H1 (cell line): ENCODE results near the gene CAMK2B. TPM values are rescaled to one million over a fixed set of nuclear protein-coding genes. Genes with fewer than 3 reads are reported as not detected.

ENCODE experiments used
- CBX5 ChIP-seq: fragments of 300-800, 300-1000 bp; sonication (generic); IDR thresholded peaks from 2 replicates; pipeline ENCODE4 v1.7.1; 2016; ENCODE audit warnings: antibody characterized with exemption, low read length, low read depth
- SIN3A ChIP-seq, 2 experiments: IDR thresholded peaks in 1 of 2; conservative IDR thresholded peaks in 1 of 2; 2 replicates each; pipeline ENCODE4 v1.6.1; 2011 to 2012; ENCODE audit warnings: low read length in 2 of 2, improper control_type of control experiment in 1 of 2, low read depth in 1 of 2, mild to moderate bottlenecking in 1 of 2
- SP2 ChIP-seq: IDR thresholded peaks from 2 replicates; pipeline ENCODE4 v1.6.1; 2012; ENCODE audit warnings: mild to moderate bottlenecking, low read length, inconsistent platforms
- polyA plus RNA-seq, 7 experiments: library from polyadenylated mRNA; depleted of rRNA in 3 of 7; stranded (reverse) in 5 of 7; unstranded in 2 of 7; fragments of >200 nt in 5 of 7; fragments of 200-250 nt in 2 of 7; gene quantifications; 1 replicate in 5 of 7; 2 replicates in 1 of 7; 4 replicates in 1 of 7; pipeline versions ENCODE4 v1.2.1 to v1.2.3, GENCODE V29; 2011 to 2013; ENCODE audit warnings: missing spikeins in 2 of 7, mixed read lengths in 2 of 7
- total RNA-seq: library from RNA; stranded (reverse); fragmentation: NEBNext Ultra II Directional; extraction: Animal tissue kit (Norgen Biotek cat#: 25700); gene quantifications from 2 replicates; pipeline ENCODE4 v1.2.1, GENCODE V29; 2021

Gene CAMK2B
- total and polyA plus RNA-seq, 2 of the 8 experiments (the other 6 are each of a cell fraction or from before 2014, with no cell fraction given), result 0.05 to 0.15 TPM

GRCh38 chr7:44189993-44190872 is 135.2 kb downstream of the CAMK2B start (continued):
- TF ChIP-seq SIN3A (conservative IDR thresholded peaks at IDR 0.05 in 1 of 2, IDR thresholded peaks at IDR 0.05 in 1 of 2; ENCODE audit: low read depth in 1 of 2, low read length in 2 of 2) (no peak), SP2 (no peak), CBX5 (no peak)
